NCI-H748 (cell line): Measurements from ENCODE around the gene MANSC1.
"Not testable (repeated sequence)": the region's sequence is repeated elsewhere in the genome, so short reads cannot be mapped to it uniquely, and the experiment has no call there.

Experiments used
- DNase-seq: peaks from one replicate; lab custom pipeline; 2025; ENCODE audit not compliant: unreplicated experiment; lab: John Stamatoyannopoulos, UW

The MANSC1 gene

GRCh38 chr12:12327802-12328201, 22.2 kb downstream of the MANSC1 start:
- DNase-seq: peak; percentile 60

GRCh38 chr12:12326262-12326661, 23.8 kb downstream of the MANSC1 start:
- no peak for DNase-seq

DNA sequence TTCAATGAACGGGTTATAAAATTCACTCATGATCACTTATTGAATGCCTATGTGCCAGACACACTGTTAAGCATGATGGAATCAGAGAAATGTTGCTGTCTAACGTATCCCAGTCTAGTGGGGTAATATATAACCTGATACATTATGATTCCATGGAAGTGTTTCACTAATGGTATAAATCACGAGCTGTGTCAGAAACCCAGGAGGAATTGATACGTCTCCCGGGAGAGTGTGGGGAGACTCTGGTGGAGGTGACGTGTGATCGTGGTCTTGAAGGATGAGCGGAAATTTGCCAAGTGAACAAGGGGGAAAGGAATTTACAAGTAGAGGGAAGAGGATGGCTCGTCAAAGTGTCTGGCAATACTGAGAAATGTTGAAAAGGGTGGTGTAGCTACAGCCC, 26.5 kb downstream of the MANSC1 start:
- no peak for DNase-seq

DNA sequence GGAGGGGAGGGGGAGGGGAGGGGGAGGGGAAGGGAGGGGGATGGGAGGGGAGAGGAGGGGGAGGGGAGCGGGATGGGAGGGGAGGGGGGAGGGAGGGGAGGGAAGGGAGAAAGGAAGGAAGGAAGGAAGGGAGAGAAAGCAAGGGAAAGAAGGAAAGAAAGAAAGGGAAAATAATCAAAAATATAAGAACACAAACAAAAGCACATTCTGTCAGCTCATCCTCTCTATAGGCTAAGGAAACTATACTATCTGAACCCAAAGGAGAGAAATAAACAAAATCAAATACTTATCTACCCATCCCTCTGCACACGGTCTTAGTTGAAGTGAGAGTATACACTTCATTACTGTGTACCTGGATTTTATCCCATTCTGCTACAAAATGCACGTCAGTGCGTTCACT, 26.9 kb downstream of the MANSC1 start:
- no peak for DNase-seq

- DNase-seq: no peak
Measured at GRCh38 chr12:12319451-12320183, 30.4 kb downstream of the MANSC1 start.

GRCh38 chr12:12315838-12316237, 34.2 kb downstream of the MANSC1 start:
- DNase-seq: no peak

DNA sequence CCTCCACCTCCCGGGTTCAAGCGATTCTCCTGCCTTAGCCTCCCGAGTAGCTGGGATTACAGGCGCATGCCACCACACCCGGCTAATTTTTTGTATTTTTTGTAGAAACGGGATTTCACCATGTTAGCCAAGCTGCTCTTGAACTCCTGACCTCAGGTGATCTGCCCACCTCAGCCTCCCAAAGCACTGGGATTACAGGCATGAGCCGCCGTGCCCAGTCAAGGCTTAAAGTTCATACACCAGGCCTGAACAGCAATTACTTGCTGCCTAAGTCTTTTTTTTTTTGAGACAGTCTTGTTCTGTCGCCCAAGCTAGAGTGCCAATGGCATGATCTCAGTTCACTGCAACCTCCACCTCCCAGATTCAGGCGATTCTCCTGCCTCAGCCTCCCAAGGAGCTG, 39.3 kb downstream of the MANSC1 start:
- not testable (repeated sequence) for DNase-seq

DNA sequence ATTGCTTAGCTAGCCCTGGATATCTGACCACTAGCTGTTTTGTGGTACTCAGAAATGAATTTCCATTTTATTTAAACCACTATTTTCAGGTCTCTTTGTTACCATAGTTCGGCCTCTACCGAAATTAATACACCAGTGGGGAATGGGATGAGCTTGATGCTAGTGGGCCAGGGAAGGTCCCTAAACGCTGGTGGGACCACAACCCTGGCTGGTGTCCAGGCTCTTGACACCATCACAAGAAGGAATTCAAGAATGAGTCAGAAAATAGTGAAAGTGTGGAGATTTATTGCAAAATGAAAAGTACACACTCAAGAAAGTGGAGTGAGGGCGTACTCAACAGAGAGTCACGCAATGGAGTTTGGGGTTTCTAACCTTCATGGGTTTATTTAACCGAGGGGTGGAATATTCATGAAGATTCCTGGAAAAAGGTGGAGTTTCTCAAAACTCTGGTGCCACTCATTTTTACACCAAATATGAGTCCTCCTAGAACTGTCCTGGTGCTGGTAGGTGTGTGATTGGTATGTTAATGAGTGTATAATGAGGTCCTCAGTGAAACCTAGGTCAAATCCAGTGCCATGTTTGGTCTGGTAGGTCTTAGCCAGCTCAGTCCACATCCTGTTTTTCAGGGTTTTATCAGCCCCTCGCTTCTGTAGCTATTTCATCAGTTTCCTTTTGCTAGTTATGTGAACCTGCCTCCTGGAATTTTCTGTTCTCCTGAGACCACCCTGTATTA, 44.3 kb downstream of the MANSC1 start:
- no peak for DNase-seq

- DNase-seq: no peak
Measured at GRCh38 chr12:12302976-12303375, 47.1 kb downstream of the MANSC1 start.

DNA sequence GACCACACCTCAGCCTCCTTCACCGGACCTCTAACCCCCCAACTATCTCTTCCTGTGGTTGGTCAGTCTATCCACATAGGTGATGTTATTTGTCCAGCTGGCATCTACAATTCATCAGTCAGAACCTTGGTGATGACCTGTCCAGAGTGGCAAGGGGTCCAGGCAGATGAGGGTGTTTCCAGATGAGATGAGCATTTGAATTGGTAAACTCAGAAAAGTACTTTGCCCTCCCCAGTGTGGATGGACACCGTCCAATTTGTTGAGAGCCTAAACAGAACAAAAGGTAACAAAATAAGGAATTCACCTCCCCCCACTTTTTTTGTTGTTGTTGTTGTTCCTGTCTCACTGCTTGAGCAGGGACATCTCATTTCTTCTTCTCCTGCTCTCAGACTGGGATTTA, 48.9 kb downstream of the MANSC1 start:
- DNase-seq: no peak

GRCh38 chr12:12297201-12297830, 52.7 kb downstream of the MANSC1 start:
- DNase-seq: no peak

GRCh38 chr12:12294215-12295005, 55.6 kb downstream of the MANSC1 start:
- DNase-seq: no peak

DNA sequence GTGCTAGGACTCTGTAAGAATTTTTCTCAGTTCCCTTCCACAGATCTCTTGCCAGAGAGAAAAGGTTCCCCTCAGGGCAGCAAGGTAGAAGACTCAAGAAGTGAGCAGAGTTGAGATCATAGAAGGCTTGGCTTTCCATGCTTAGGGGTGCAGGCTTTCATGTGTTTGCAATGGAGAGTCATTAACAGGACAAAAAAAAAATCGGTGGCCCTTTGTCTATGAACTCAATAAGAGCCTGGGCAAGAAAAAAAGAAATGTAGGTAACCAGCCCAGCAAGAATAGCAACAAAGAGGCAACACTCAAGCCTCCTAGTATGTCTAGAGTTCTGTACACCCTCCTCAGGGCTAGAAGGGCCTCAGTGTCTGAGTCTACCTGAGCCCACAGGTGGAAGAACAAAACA, 59.8 kb downstream of the MANSC1 start:
- DNase-seq: no peak

- no peak for DNase-seq
Measured at GRCh38 chr12:12286441-12286840, 63.6 kb downstream of the MANSC1 start.

DNA sequence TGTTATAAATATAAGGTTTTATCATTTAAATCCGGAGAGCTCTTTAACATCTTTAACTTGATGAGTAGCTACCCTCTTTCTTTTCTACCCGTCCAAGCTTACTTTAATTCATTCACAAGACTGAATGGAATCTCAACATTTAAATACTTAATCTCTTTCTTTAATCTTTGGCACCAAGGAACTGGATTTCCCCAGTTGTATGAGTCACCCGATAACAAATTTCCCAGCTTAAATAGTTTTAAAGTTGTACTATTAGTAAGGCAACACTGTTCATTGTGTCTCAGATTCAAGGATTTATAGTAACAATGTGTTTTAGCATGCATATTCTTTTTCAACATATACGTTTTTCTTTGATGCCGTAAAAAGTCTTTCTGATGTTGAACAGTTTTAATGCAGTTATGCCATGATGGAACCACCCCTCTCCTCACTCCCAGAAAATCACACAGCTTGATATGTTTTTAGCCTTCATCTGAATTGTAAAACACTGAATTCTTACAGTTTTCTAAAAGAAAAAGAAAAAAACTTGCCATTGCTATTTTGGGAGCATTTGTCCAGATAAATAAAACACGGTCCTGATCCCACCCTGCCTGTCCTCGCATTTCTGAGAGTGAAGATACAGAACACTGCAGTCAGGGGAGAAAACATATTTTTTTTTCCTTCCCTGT, 67.1 kb downstream of the MANSC1 start:
- no peak for DNase-seq

DNA sequence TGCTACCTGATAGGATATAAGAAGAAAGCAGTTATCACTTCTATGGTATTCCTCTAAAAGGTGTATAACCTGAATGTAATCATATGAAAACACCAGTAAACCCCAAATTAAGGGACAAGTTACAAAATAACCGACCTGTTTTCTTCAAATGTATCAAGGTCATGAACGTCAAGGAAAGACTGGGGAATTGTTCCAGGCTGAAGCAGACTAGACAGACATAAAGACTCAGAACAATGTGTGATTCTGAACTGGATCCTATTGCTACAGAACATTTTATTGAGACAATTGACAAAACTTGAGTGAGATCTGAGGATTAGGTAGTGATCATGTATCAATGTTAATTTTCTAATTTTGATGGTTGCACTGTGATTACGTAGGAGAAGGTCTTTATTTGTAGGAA, 67.8 kb downstream of the MANSC1 start:
- no peak for DNase-seq

DNA sequence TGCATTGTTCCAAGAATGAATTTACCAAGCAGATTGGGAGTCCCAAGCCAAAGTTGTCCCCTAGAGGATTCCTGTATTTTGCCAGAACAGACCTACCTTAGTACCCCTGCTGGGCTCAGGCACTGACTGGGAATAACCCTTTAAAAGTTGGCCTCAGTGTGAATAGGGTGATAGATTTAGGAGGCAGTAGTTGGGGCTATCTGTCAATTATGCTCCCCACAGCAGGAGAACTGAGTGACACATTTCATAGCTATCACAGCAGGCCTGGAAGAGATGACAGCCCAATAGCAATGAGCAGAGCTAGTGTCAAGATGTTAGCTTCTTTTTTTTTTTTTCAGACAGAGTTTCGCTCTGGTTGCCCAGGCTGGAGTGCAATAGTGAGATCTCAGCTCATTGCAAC, 68.9 kb downstream of the MANSC1 start:
- no peak for DNase-seq

DNA sequence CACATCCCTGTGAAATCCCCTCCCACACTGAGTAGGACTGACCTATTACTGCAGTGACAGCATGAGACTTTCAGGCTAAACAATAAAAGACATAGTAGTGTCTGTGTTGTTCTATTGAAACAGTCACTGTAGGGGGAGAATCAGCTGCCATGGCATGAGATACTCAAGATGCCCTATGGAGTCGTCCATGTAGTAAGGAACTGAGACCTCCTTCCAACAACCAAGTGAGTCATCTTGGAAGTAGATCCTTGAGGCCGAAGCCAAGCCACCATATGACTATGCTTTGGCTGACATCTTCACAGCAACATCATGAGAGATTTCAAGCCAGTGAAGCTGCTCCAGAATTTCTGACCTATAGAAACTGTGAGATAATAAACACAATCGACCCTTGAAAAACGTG, 71.1 kb downstream of the MANSC1 start:
- no peak for DNase-seq
